NT2/D1 (cell line): ENCODE measurements around the gene FAM199X.

Experiments
- DNase-seq: peaks from one replicate; pipeline ENCODE4 v3.0.0-alpha.2; 2011; ENCODE audit warnings: low read depth, low spot score
- H3K27me3 ChIP-seq: 2 replicates; pipeline ENCODE4 v1.6.0; 2011; ENCODE audit warnings: mild to moderate bottlenecking; ENCODE audit not compliant: insufficient read length, insufficient read depth
- H3K36me3 ChIP-seq: 2 replicates; pipeline ENCODE4 v1.6.1; 2011; ENCODE audit warnings: mild to moderate bottlenecking, low read length, mixed read lengths; ENCODE audit not compliant: insufficient read depth, insufficient read length
- H3K4me1 ChIP-seq: 2 replicates; pipeline ENCODE4 v1.5.1; 2011; ENCODE audit not compliant: insufficient read depth, insufficient read length
- H3K4me3 ChIP-seq: 2 replicates; pipeline ENCODE4 v1.5.1; 2011; ENCODE audit warnings: low read depth; ENCODE audit not compliant: insufficient read length
- H3K9ac ChIP-seq: 2 replicates; pipeline ENCODE4 v1.6.0; 2011; ENCODE audit warnings: low read depth; ENCODE audit not compliant: insufficient read length
- H3K9me3 ChIP-seq: 2 replicates; pipeline ENCODE4 v1.5.1; 2011; ENCODE audit warnings: mild to moderate bottlenecking, low read length; ENCODE audit not compliant: insufficient read depth
- SUZ12 ChIP-seq: IDR thresholded peaks from 2 replicates; pipeline ENCODE4 v1.6.1; 2011; ENCODE audit not compliant: insufficient read length, insufficient read depth; ENCODE audit errors: extremely low read depth
- YY1 ChIP-seq: IDR thresholded peaks from 2 replicates; pipeline ENCODE4 v1.6.1; 2011; ENCODE audit not compliant: insufficient read length, insufficient read depth
- ZNF274 ChIP-seq: IDR thresholded peaks from 2 replicates; pipeline ENCODE4 v1.6.1; 2011; ENCODE audit warnings: mild to moderate bottlenecking, low read depth, low read length

The FAM199X gene

DNA sequence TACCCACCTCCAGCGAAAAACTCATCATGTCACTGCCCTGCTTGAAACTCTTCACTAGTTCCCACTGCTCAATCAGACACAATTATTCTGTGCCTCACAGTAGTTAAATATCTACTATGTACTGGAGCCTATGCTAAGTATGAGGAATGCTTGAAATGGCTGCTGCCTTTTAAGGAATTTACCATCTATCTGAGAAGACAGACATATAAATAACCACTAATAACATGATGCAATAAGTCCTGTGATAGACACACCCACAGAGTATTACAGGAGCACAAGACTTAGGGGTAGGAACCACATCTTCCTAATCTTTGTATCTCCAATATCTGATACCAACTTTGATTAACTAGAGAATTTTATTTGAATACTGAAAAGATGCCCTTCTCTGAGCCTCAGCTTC lies 30.6 kb upstream of the FAM199X start:
- Histone ChIP-seq H3K9me3 (peaks cover 4% of the 10 kb centered on the region; the same call in 1 of the 2 replicates), H3K27me3 (no peaks in the 10 kb centered on the region), H3K4me3 (no peak overlapping the region), H3K4me1 (no peaks in the 10 kb centered on the region), H3K36me3 (peaks cover 5% of the 10 kb centered on the region), H3K9ac (no peak overlapping the region)
- no peak for TF ChIP-seq YY1
- no peak for TF ChIP-seq SUZ12
- no peak for TF ChIP-seq ZNF274
- DNase-seq: no peak

DNA sequence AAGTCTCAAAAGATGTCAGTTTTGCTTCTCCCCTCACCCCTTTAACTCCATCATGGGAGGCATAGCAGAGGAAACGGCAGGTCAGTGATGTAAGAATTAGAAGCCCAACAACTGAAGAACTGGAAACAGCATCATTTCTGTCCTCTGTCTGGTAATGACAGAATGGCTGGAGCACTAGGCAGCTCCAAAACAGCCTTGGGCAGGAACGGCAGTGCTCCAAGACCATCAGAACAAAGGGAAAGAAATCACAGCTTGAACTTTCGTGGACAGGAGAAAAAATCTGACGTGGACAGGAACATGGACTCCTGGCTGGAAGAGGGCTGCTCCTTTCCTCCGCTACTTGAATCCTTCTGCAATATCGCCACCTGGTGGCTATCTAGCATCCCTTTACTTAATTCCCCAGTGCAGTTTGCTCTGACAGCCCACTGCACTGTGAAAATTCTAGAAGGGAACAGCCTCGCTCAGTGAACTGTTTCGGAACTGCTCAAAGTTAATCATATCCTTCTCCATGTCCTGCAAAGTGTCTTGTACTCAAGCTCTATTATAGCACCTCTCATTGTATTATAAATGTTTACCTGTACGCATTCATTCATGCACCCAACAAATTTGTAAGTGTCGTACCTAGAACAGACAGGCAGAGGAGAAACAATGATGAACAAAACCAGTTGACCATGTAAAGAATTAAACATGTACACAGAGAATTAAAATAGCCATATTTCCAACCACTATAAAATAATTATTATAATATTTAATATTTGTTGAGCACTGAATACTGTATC lies 29.8 kb upstream of the FAM199X start:
- Histone ChIP-seq H3K4me3 (no peak overlapping the region), H3K9ac (no peak overlapping the region), H3K4me1 (no peaks in the 10 kb centered on the region), H3K36me3 (no peaks in the 10 kb centered on the region), H3K27me3 (no peaks in the 10 kb centered on the region), H3K9me3 (peaks cover 4% of the 10 kb centered on the region; the same call in 1 of the 2 replicates)
- peak; percentile 81 for DNase-seq
- TF ChIP-seq SUZ12 (no peak), YY1 (no peak), ZNF274 (no peak)

DNA sequence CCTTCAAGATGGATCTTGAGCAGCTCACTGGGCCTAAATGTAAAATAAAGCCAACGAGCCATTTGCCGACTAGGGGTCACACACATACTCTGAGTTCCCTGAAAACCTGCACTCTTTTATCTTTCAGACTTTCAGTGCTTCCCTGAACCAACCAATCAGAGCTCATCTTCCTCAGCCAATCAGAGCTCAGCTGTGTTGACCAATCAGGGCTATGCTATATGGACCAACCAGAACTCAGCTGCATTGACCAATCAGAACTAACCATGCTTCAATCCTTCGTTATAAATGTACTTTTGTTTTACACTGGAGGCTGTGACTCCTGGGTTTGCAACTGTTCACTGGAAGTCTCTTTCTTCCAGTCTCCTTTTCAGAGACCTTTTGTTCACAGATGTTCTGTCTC lies 28.8 kb upstream of the FAM199X start:
- H3K36me3 ChIP-seq: no peaks in the 10 kb centered on the region
- H3K4me3 ChIP-seq: no peak overlapping the region
- peaks cover 4% of the 10 kb centered on the region; the same call in 1 of the 2 replicates for H3K9me3 ChIP-seq
- no peak overlapping the region for H3K9ac ChIP-seq
- H3K27me3 ChIP-seq: no peaks in the 10 kb centered on the region
- H3K4me1 ChIP-seq: no peaks in the 10 kb centered on the region
- TF ChIP-seq ZNF274 (no peak), YY1 (no peak), SUZ12 (no peak)
- DNase-seq: no peak

DNA sequence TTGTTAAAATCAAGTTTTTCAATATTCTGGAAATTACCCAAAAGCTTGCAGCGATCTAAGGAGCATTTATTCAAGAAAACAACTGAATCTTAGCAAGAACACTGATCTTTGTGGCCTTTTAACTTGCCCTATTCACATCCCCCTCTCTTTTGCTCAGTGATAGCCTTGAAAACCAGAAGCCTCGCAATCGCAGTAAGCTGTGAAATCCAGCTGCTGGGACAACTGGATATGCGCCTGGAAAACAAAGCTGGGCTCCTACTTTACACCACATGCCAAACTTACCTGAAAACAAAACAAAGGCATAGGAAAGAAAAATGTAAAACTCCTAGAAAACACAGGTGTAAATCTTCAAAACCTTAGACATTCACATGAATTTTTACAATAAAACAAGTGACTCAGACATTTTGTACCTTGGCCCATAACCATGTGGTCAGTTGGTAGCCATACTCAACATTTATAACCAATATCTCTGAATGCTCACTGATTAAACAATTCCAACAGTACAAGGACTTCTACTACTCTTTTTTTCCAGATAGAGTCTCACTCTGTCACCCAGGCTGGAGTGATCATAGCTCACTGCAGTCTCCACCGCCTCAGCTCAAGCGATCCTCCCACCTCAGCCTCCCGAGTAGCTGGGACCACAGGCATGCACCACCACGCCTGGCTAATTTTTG lies 25.0 kb upstream of the FAM199X start:
- no peak for DNase-seq
- Histone ChIP-seq H3K36me3 (no peaks in the 10 kb centered on the region), H3K9ac (no peak overlapping the region), H3K9me3 (peaks cover 4% of the 10 kb centered on the region; the same call in 1 of the 2 replicates), H3K4me3 (no peak overlapping the region), H3K27me3 (no peaks in the 10 kb centered on the region), H3K4me1 (no peaks in the 10 kb centered on the region)
- no peak for TF ChIP-seq ZNF274
- TF ChIP-seq YY1: no peak
- TF ChIP-seq SUZ12: no peak

DNA sequence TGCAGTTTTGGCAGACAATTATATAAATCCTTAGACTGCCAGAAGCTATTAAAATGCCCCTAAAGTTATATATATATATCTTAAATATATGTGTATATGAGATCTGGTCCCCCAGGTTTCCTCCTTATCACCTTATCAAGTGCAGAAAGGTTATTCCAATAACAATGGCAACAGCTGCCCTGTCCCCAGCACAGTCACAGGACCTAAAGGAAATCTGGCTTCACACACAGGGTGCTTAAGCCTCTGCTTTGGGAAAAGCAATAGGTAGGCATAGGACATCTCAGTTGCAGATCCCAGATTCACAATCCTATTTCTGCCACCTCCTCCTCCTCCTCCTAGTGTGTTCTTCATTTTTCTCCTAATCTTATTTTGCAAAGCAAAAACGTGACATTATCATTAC lies 15.2 kb upstream of the FAM199X start:
- peaks cover 3% of the 10 kb centered on the region for H3K36me3 ChIP-seq
- H3K4me3 ChIP-seq: no peak overlapping the region
- no peaks in the 10 kb centered on the region for H3K4me1 ChIP-seq
- H3K9me3 ChIP-seq: no peaks in the 10 kb centered on the region
- TF ChIP-seq SUZ12 (no peak), YY1 (no peak), ZNF274 (no peak)
- DNase-seq: no peak
- no peak overlapping the region for H3K9ac ChIP-seq
- H3K27me3 ChIP-seq: no peaks in the 10 kb centered on the region

DNA sequence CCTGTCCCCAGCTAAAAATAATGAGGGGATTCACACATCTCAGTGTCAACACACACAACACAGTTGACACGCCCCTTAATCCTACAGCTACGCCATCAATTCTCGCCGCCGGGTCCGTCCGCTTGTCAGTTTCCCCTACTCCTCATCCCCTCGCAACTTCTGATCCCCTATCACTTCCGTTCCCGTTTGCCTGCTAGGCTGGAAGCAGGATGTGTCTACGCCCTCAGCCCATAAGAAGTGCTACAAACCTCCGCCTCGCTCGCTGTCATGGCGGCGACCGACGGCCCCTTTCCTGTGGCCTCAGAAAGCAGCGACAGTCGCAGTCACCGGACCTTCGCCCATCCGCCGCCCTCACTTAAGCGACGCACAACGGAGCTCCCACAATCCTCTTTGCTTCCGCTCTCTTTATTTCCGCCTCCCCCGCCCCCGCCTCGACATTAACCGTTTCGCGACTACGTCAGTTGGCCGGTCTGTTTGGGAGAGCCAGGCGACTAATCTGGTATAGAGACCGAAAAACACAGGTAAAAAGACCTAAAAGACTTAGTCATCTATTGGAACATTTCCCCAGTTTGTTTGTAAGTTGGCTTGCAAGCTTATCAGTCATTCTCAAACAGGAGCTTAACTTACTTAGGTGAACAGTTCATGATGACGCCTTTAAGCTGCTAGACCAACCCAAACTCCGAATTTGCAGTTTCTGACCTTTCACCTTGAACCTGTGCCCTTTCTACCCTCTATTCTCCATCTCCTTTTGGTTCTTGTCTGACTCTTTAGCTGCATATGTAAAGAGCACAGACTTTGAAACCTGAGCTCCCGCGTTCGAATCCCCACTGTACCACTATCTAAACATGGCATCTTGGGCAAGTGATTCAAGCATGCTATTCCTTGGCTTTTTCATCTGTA lies 9.4 kb upstream of the FAM199X start, which contains the start of gene SLC25A53:
TSS of gene SLC25A53 (minus strand) at position 380 of the 900 bp plus-strand sequence. CDS start 51,752 bp downstream, outside the sequence.
- H3K36me3 ChIP-seq: peaks cover 3% of the 10 kb centered on the region
- H3K27me3 ChIP-seq: no peaks in the 10 kb centered on the region
- no peaks in the 10 kb centered on the region for H3K9me3 ChIP-seq
- DNase-seq: peak; percentile 68
- peak within 1 kb of the TSS; percentile 63 for H3K4me3 ChIP-seq
- no peak for TF ChIP-seq SUZ12
- peak; percentile 89 for TF ChIP-seq YY1
- peak within 1 kb of the TSS; percentile 89 for H3K9ac ChIP-seq
- no peaks in the 10 kb centered on the region for H3K4me1 ChIP-seq

DNA sequence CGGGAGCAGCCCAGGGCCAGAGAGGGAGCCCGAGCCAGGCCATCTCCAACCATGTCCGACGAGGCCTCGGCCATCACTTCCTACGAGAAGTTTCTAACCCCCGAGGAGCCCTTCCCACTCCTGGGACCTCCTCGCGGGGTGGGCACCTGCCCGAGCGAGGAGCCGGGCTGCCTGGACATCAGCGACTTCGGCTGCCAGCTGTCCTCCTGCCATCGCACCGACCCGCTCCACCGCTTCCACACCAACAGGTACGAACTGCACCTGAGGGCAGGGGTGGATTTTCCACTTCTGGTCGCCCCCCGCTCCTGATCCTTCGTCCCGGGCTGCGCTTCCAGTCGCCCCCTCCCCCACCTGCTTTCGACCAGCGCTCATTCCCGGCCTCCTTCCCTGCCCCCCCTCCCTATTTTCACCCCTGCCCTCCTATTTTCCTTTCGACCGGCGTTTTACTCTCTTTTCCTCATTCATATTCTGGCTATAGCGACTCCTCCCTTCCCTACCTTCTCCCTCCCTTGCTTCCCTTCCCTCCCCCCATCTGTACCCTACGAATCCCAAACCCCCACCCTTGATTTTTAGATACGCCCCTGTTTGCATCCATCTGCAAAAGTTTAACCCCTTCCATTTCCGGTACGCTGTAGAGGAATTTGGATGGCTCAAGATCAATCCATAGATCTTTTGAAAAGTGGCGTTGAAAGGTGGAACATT lies 633 bp downstream of the FAM199X start:
- H3K4me1 ChIP-seq: no peaks in the 10 kb centered on the region
- peaks cover 6% of the 10 kb centered on the region for H3K27me3 ChIP-seq
- H3K9me3 ChIP-seq: no peaks in the 10 kb centered on the region
- DNase-seq: peak; percentile 3
- peaks cover 9% of the 10 kb centered on the region for H3K36me3 ChIP-seq
- peak overlapping the region; percentile 95 for H3K9ac ChIP-seq
- TF ChIP-seq ZNF274 (no peak), SUZ12 (no peak), YY1 (no peak)
- peak overlapping the region; percentile 92 for H3K4me3 ChIP-seq
